MM.1S (cell line): ENCODE results near the gene GAL3ST1.

Source experiments
- CTCF ChIP-seq: fragments of 300-600 bp; sonication (generic); IDR thresholded peaks from 2 replicates; pipeline ENCODE4 v1.5.1; 2016; ENCODE audit warnings: antibody characterized with exemption, low read length, mixed read lengths
- EZH2 ChIP-seq: fragments of 300-600 bp; sonication (generic); optimal IDR thresholded peaks from 2 replicates; pipeline ENCODE3; 2017; ENCODE audit warnings: low read depth, mild to moderate bottlenecking, antibody characterized with exemption, low read length, mixed read lengths

GRCh38 chr22:30559889-30560288 is 14.6 kb downstream of the GAL3ST1 start:
- TF ChIP-seq CTCF = no peak
- TF ChIP-seq EZH2 = no peak
